SK-N-MC (cell line): ENCODE results near the gene CCDC134.
A peak's percentile ranks its signal among the peaks of the same experiment; 100 is the strongest.

Source experiments
- DNase-seq: peaks from one replicate; pipeline ENCODE4 v3.0.0-alpha.2; 2011; ENCODE audit warnings: low read depth, low spot score
- H3K27ac ChIP-seq: fragments of 200-600 bp; sonication (generic); 2 replicates; pipeline ENCODE4 v1.5.1; 2016; ENCODE audit warnings: mixed run types
- H3K36me3 ChIP-seq: fragments of 200-600 bp; sonication (generic); 2 replicates; pipeline ENCODE4 v1.6.1; 2017; ENCODE audit warnings: antibody characterized with exemption, low read length, mixed read lengths; ENCODE audit not compliant: insufficient read depth
- H3K4me3 ChIP-seq: fragments of 200-600 bp; sonication (generic); 2 replicates; pipeline ENCODE4 v1.5.1; 2016
- H3K9ac ChIP-seq: fragments of 200-600 bp; sonication (generic); 2 replicates; pipeline ENCODE4 v1.8.0; 2017; ENCODE audit warnings: mixed run types, mixed read lengths; ENCODE audit not compliant: insufficient read length
- H3K9me3 ChIP-seq: fragments of 200-600 bp; sonication (generic); 2 replicates; pipeline ENCODE4 v1.6.1; 2017; ENCODE audit warnings: low read depth, mild to moderate bottlenecking, antibody characterized with exemption, low read length, moderate library complexity, mixed read lengths
- EZH2 ChIP-seq: fragments of 200-600 bp; sonication (generic); IDR thresholded peaks from one replicate; pipeline ENCODE4 v1.6.1; 2017; ENCODE audit warnings: antibody characterized with exemption
- FOXP2 ChIP-seq: optimal IDR thresholded peaks from 2 replicates; pipeline ENCODE3; 2011; ENCODE audit warnings: mild to moderate bottlenecking, moderate library complexity; ENCODE audit not compliant: insufficient read depth; ENCODE audit errors: extremely low read length, control extremely low read depth
- POLR2AphosphoS5 ChIP-seq: IDR thresholded peaks from 2 replicates; pipeline ENCODE4 v1.6.1; 2012; ENCODE audit warnings: mild to moderate bottlenecking, low read depth, low read length, borderline replicate concordance

The CCDC134 gene

DNA sequence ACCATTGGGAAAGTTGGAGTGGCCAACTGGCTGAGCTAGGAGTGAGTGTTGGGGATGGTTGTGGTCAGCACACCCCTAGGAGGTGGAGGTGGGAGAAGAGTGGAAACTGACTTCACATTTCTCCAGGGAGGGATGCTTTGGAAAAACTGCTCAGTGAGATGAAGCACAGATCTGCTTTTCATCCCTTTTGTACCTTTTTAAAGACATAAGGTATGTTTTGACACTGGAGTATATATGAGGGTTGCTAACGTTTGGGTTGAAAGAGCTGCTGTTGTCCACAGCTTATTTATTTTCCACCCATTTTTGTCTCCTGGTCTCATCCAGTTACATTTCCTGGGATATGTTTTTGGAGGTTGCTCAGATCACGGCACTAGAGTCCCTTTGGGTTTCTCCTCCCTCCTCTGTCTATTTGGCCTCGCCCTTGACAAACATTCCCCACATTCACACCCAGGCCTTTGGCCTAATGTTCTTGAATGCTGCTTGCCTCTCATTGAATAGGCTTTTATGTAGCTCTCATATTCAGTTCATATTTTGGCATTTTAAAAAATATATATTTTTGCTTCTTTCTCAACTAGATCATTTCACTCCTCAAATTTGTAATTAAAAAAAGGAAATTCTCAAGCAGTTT is 40.7 kb downstream of the CCDC134 start:
- Histone ChIP-seq H3K9ac (no peak overlapping the region), H3K36me3 (peaks cover 74% of the 10 kb centered on the region), H3K4me3 (no peak overlapping the region), H3K27ac (no peak overlapping the region), H3K9me3 (no peaks in the 10 kb centered on the region)
- TF ChIP-seq EZH2 = no peak
- no peak for DNase-seq

DNA sequence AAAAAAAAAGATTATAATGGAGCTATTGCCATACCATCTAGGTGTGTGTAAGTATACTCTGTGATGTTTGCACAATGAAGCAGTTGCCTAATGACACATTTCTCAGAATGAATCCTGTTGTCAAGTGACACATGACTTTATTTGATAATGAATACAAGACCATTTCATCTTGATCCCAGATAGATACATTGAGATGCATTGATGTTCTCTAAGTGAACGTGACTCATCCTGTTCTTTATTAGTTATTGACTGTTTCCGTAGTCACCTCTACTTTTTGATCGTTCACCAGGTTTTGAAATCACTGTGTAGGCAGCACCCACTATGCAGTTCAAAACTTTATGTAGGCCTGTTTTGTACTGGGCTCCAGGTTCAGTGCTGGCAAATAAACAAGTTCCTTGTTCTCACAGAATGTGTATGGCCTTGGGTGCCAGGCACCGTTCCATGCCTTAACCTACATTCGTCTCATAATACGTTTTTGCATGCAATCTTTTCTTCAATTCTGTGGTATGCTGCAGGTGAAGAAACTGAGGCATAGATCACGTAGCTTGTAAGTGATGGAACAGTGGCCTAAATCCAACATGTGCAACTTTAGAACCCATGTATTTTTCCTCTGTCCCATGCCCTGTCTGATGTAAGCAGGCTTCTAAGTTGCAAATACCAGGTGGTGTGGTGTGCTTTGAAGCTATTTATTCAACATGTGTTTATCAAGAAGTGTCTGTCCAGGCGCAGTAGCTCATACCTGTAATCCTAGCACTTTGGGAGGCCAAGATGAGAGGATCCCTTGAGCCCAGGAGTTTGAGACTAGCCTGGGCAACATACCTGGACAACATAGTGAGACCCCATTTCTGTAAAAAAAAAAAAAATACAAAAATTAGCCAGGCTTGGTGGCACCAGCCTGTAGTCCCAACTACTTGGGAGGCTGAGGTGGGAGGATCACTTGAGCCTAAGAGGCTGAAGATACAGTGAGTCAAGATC is 42.8 kb downstream of the CCDC134 start:
- no peak overlapping the region for H3K4me3 ChIP-seq
- TF ChIP-seq FOXP2 = no peak
- TF ChIP-seq EZH2 = no peak
- TF ChIP-seq POLR2AphosphoS5 = no peak
- no peak for DNase-seq
- H3K9ac ChIP-seq = no peak overlapping the region
- H3K9me3 ChIP-seq = no peaks in the 10 kb centered on the region
- H3K27ac ChIP-seq = peak overlapping the region; percentile 0
- peaks cover 65% of the 10 kb centered on the region for H3K36me3 ChIP-seq

DNA sequence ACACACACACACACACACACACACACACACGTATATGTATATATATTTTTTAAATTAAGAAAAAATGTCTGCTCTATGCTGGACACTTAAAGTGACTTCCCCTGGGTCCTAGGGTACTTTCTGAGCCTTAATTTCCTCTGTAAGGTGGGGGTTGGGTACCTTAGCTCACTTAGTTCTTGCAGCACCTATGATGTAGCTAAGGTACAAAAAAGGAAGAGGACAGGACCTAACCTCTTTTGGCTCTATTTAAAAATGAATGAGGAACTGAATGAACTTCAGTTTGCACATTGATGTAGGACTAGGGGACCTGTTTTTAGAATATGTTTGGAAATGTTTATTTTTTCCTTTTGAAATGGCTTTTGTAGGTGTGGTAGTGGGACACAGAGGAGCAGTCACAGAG is 43.6 kb downstream of the CCDC134 start:
- DNase-seq = no peak
- H3K36me3 ChIP-seq = peaks cover 63% of the 10 kb centered on the region
- no peak for TF ChIP-seq POLR2AphosphoS5
- no peak for TF ChIP-seq EZH2
- no peak for TF ChIP-seq FOXP2
- no peak overlapping the region for H3K9ac ChIP-seq
- H3K9me3 ChIP-seq = no peaks in the 10 kb centered on the region
- H3K4me3 ChIP-seq = no peak overlapping the region
- peak overlapping the region; percentile 58 for H3K27ac ChIP-seq

DNA sequence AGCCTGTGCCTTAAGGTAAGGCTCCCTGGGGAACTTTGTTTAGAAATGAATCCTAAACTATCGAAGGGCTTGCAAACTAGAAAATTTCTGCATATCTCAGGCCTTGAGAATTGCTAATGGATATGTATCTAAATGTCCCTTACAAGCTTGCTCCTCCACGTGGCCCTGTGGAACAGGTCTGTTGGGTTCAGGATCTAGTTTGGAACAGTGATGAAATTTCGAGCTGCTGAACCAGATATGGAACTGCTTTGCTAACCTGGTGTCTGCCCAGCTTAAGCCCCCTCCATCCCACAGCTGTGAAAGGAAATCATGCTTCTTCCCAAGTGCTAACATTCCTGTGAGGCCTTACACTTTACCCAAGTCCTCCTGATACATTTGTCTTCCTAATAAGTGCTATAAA is 44.0 kb downstream of the CCDC134 start:
- H3K4me3 ChIP-seq = no peak overlapping the region
- H3K27ac ChIP-seq = peak overlapping the region; percentile 58

DNA sequence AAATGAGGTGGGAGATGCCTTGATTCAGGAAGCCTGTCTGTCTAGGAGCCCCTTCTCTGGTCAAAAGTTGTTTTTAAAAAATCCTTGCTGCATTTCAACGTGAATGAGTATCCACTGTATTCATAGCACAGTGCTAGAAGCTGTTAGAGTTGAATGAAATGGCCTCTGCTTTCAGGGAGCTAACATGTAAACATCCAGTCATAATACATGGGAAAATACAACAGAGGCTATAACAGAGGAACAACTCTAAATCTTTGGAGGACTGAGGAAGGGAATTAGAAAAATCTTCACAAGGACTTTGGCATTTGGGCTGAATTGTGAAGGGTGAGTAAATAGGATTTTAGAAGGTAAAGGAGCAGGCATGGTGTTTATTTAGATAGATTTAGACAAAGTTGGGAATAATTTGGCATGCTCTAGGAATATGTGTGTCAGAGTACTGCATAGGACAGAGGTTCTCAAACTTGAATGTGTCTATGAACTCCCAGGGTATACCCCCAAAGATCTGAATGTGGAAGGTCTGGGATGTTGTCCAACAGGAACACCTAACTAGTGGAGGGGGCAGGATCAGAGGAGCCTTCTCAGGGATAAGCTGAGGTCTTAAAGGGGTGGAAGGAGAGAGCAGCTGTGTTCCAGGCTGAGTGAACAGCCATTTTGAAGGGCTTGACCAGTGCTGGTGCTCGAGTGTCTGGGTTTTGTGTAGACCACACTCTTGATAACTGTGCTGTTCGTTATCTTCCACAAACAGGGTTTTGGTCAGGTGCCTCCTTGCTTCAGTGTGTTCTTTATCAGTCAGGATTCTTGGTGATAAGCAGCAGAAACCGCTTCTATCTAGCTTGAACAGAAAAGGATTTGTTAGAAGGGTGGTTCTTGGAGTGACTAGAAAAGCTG is 45.1 kb downstream of the CCDC134 start:
- Histone ChIP-seq H3K4me3 (no peak overlapping the region), H3K36me3 (peaks cover 49% of the 10 kb centered on the region), H3K9ac (no peak overlapping the region), H3K27ac (peak overlapping the region; percentile 67), H3K9me3 (no peaks in the 10 kb centered on the region)
- DNase-seq = no peak
- TF ChIP-seq FOXP2 (no peak), EZH2 (no peak), POLR2AphosphoS5 (no peak)

More for the DNA sequence above, 44.0 kb downstream of the CCDC134 start:
- no peak for TF ChIP-seq EZH2
- no peak for TF ChIP-seq POLR2AphosphoS5
- TF ChIP-seq FOXP2 = no peak
- Histone ChIP-seq H3K36me3 (peaks cover 58% of the 10 kb centered on the region), H3K9me3 (no peaks in the 10 kb centered on the region), H3K9ac (no peak overlapping the region)
- DNase-seq = no peak

DNA sequence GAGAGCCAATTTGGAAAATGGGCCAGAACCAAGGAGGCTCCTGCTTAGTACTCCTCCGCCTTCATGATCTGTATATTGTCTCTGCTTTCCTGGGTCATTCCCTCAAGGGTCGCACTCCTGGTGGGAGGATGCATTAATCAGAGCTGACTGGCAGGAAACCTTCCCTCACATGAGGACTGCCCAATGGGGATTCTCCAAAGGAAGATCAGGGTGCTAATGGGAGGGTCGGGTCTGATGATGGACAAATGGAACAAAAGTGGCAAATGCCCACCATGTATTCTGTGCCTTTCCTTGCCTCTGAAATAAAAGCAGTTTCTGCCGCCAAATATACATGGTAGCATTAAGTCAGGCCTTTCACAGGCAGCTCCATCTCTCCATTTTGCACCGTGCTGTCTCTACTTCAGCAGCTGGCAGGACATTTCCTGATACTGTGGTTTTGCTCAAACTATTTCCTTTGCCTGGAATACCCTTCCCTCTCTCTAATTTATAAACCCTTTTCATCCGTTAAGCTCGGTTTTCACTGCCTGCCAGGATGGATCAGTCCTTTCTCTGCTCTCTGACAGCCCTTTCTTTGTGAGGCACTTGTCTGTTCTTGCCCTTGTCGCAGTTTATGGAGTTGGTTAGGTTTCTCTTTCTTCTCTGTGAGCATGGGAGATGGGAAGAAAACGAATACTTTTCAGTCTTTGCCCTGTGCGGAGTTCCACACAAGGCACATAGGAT is 45.9 kb downstream of the CCDC134 start:
- no peak for DNase-seq
- Histone ChIP-seq H3K9ac (no peak overlapping the region), H3K9me3 (no peaks in the 10 kb centered on the region)

DNA sequence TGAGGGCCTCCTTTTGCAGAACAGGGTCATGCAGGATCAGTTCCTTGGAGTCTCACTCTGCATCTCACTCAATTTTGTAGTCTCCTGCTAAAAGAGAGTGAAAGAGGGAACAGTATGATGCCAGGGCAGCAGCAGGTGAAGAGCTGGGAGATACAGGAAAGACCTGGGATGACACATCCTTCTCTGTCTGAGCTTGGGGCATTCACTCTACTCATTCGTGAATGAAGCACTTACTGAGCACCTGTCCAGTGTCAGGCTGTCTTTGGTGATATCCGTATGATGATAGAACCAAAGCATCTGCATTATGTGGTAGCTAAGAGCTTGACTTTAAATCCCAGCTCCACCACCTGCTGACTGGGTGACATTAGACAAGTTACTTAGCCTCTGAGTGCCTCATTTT is 46.8 kb downstream of the CCDC134 start:
- DNase-seq = no peak
- Histone ChIP-seq H3K9me3 (no peaks in the 10 kb centered on the region), H3K27ac (no peak overlapping the region), H3K36me3 (peaks cover 40% of the 10 kb centered on the region), H3K4me3 (no peak overlapping the region), H3K9ac (no peak overlapping the region)
- TF ChIP-seq EZH2 = no peak
- TF ChIP-seq POLR2AphosphoS5 = no peak
- TF ChIP-seq FOXP2 = no peak

More for the DNA sequence above, 45.9 kb downstream of the CCDC134 start:
- no peak for TF ChIP-seq EZH2
- no peak for TF ChIP-seq FOXP2
- TF ChIP-seq POLR2AphosphoS5 = no peak
- Histone ChIP-seq H3K27ac (peak overlapping the region; percentile 67), H3K36me3 (peaks cover 48% of the 10 kb centered on the region), H3K4me3 (no peak overlapping the region)
